Heart left ventricle (tissue), 13 donors: ENCODE measurements around the gene SPTAN1.

ENCODE experiments used
- CTCF ChIP-seq, 12 donors: fragments of 200-600 bp; sonication (generic) in 4 of 12; IDR thresholded peaks; one replicate each; pipeline versions ENCODE4 v1.5.0 to v1.8.0; 2018 to 2022; ENCODE audit warnings: antibody characterized with exemption in 12 of 12, mild to moderate bottlenecking in 5 of 12
- POLR2A ChIP-seq, 2 donors: fragments of 450-650 bp; IDR thresholded peaks; one replicate each; pipeline ENCODE4 v1.6.1; 2017; ENCODE audit warnings: antibody characterized with exemption in 2 of 2, mild to moderate bottlenecking in 2 of 2, moderate library complexity in 2 of 2
- donor health status: ischemic (EF 13 %, LVEDD 7.1; RV severe dilation, severe dysfunction).
- donor health status: DM: no; HTN: yes; CAD: no.
- donor health status: DM: no; HTN: no; CAD: no.
- donor health status: ischemic (EF 25% LVEDD 6.9; RV normal size, moderate dysfunction).
- donor health status: ischemic (EF 25% LVEDD 5.7; RV mildly dilated, moderate dysfunction).
- donor health status: ischemic (EF 35%, LVEDD 5.7; RV mildly dilated, moderate dysfunction).
- donor health status: nonischemic (EF 11% LVEDD 7.7; RV severe dilation, severe dysfunction).
- donor health status: DM: yes; HTN: yes; CAD: no.
- donor health status: PGD.
- donor health status: ischemic (EF 29% LVEDD 5.4; RV normal size, mild dysfunction).
- donor health status: nonischemic (EF 23%, LVEDD 6.1; RV moderate dilation, normal function).

- TF ChIP-seq CTCF (IDR thresholded peaks at IDR 0.05) (no peak), POLR2A (IDR thresholded peaks at IDR 0.05) (no peak)
These were observed 47.7 kb downstream of the SPTAN1 start for GRCh38 chr9:128600099-128600498.
